Neuron (in vitro differentiated cells): ENCODE measurements around the gene DTX4.

ENCODE experiments used
- H2AFZ ChIP-seq: one replicate; pipeline ENCODE4 v1.6.1; 2013; ENCODE audit warnings: low read depth, mild to moderate bottlenecking, inconsistent platforms, low read length, moderate library complexity
- H3K27me3 ChIP-seq: one replicate; pipeline ENCODE4 v1.6.1; 2013; ENCODE audit warnings: low read length; ENCODE audit not compliant: insufficient read depth
- H3K36me3 ChIP-seq: one replicate; pipeline ENCODE4 v1.6.1; 2013; ENCODE audit warnings: low read length; ENCODE audit not compliant: insufficient read depth
- H3K4me1 ChIP-seq: one replicate; pipeline ENCODE4 v1.6.1; 2013; ENCODE audit warnings: low read length; ENCODE audit not compliant: insufficient read depth
- H3K4me3 ChIP-seq: 2 replicates; pipeline ENCODE4 v1.5.1; 2013; ENCODE audit warnings: mild to moderate bottlenecking, low read length, moderate library complexity
- H3K9me3 ChIP-seq: one replicate; pipeline ENCODE4 v1.6.1; 2013; ENCODE audit warnings: low read length

DTX4 gene

GRCh38 chr11:59221441-59221840, 49.5 kb downstream of the DTX4 start:
- Histone ChIP-seq H3K36me3 (no peaks in the 10 kb centered on the region), H3K27me3 (peaks cover 14% of the 10 kb centered on the region), H3K9me3 (no peaks in the 10 kb centered on the region), H2AFZ (no peak overlapping the region), H3K4me1 (no peaks in the 10 kb centered on the region), H3K4me3 (no peak overlapping the region)

GRCh38 chr11:59222464-59223060, 50.6 kb downstream of the DTX4 start:
- Histone ChIP-seq H2AFZ (no peak overlapping the region), H3K4me1 (no peaks in the 10 kb centered on the region), H3K36me3 (no peaks in the 10 kb centered on the region), H3K27me3 (peaks cover 14% of the 10 kb centered on the region), H3K9me3 (no peaks in the 10 kb centered on the region), H3K4me3 (no peak overlapping the region)

- Histone ChIP-seq H3K27me3 (peaks cover 14% of the 10 kb centered on the region), H3K4me1 (no peaks in the 10 kb centered on the region), H3K4me3 (no peak overlapping the region), H2AFZ (no peak overlapping the region), H3K9me3 (no peaks in the 10 kb centered on the region), H3K36me3 (no peaks in the 10 kb centered on the region)
Measured at GRCh38 chr11:59223177-59223576, 51.2 kb downstream of the DTX4 start.

- no peak overlapping the region for H2AFZ ChIP-seq
- no peaks in the 10 kb centered on the region for H3K4me1 ChIP-seq
- H3K9me3 ChIP-seq = no peaks in the 10 kb centered on the region
- no peak overlapping the region for H3K4me3 ChIP-seq
- H3K36me3 ChIP-seq = no peaks in the 10 kb centered on the region
- peaks cover 14% of the 10 kb centered on the region for H3K27me3 ChIP-seq
Measured at GRCh38 chr11:59223611-59224010, 51.7 kb downstream of the DTX4 start.

- Histone ChIP-seq H3K27me3 (peaks cover 14% of the 10 kb centered on the region), H3K4me3 (no peak overlapping the region), H2AFZ (no peak overlapping the region), H3K9me3 (no peaks in the 10 kb centered on the region), H3K4me1 (no peaks in the 10 kb centered on the region), H3K36me3 (no peaks in the 10 kb centered on the region)
Measured at GRCh38 chr11:59224351-59224928, 52.5 kb downstream of the DTX4 start.

- Histone ChIP-seq H3K27me3 (peaks cover 14% of the 10 kb centered on the region), H3K4me3 (no peak overlapping the region), H3K9me3 (no peaks in the 10 kb centered on the region), H2AFZ (no peak overlapping the region), H3K36me3 (no peaks in the 10 kb centered on the region), H3K4me1 (no peaks in the 10 kb centered on the region)
Measured at GRCh38 chr11:59225017-59225416, 53.1 kb downstream of the DTX4 start.

- Histone ChIP-seq H3K36me3 (no peaks in the 10 kb centered on the region), H3K27me3 (peaks cover 14% of the 10 kb centered on the region), H3K4me3 (no peak overlapping the region), H2AFZ (no peak overlapping the region), H3K4me1 (no peaks in the 10 kb centered on the region), H3K9me3 (peaks cover 4% of the 10 kb centered on the region)
Measured at GRCh38 chr11:59226396-59226795, 54.5 kb downstream of the DTX4 start.

- H3K27me3 ChIP-seq = no peaks in the 10 kb centered on the region
- no peak overlapping the region for H3K4me3 ChIP-seq
- peaks cover 4% of the 10 kb centered on the region for H3K9me3 ChIP-seq
- H3K4me1 ChIP-seq = no peaks in the 10 kb centered on the region
- no peak overlapping the region for H2AFZ ChIP-seq
- H3K36me3 ChIP-seq = no peaks in the 10 kb centered on the region
Measured at GRCh38 chr11:59240322-59240721, 68.4 kb downstream of the DTX4 start.

GRCh38 chr11:59243633-59244032, 71.7 kb downstream of the DTX4 start:
- no peaks in the 10 kb centered on the region for H3K36me3 ChIP-seq
- H3K9me3 ChIP-seq = peaks cover 4% of the 10 kb centered on the region
- no peaks in the 10 kb centered on the region for H3K4me1 ChIP-seq
- peaks cover 7% of the 10 kb centered on the region for H3K27me3 ChIP-seq
- H3K4me3 ChIP-seq = no peak overlapping the region
- H2AFZ ChIP-seq = no peak overlapping the region

GRCh38 chr11:59247531-59248227, 75.7 kb downstream of the DTX4 start:
- Histone ChIP-seq H3K4me1 (no peaks in the 10 kb centered on the region), H3K36me3 (no peaks in the 10 kb centered on the region), H3K9me3 (no peaks in the 10 kb centered on the region), H2AFZ (no peak overlapping the region), H3K27me3 (peaks cover 9% of the 10 kb centered on the region), H3K4me3 (no peak overlapping the region)

GRCh38 chr11:59249535-59249934, 77.6 kb downstream of the DTX4 start:
- Histone ChIP-seq H3K4me1 (no peaks in the 10 kb centered on the region), H3K4me3 (no peak overlapping the region), H3K36me3 (no peaks in the 10 kb centered on the region), H2AFZ (no peak overlapping the region), H3K9me3 (no peaks in the 10 kb centered on the region), H3K27me3 (peaks cover 9% of the 10 kb centered on the region)

GRCh38 chr11:59253001-59253400, 81.1 kb downstream of the DTX4 start:
- Histone ChIP-seq H2AFZ (no peak overlapping the region), H3K9me3 (no peaks in the 10 kb centered on the region), H3K36me3 (no peaks in the 10 kb centered on the region), H3K4me3 (no peak overlapping the region), H3K27me3 (peaks cover 11% of the 10 kb centered on the region), H3K4me1 (no peaks in the 10 kb centered on the region)

- Histone ChIP-seq H2AFZ (no peak overlapping the region), H3K36me3 (no peaks in the 10 kb centered on the region), H3K4me3 (no peak overlapping the region), H3K4me1 (no peaks in the 10 kb centered on the region), H3K27me3 (peaks cover 5% of the 10 kb centered on the region), H3K9me3 (no peaks in the 10 kb centered on the region)
Measured at GRCh38 chr11:59254286-59254685, 82.4 kb downstream of the DTX4 start.
